HCT116 (cell line): ENCODE data around the gene RAB11A. TPM values are rescaled to one million over a fixed set of nuclear protein-coding genes. Genes with fewer than 3 reads are reported as not detected.

Experiments used
- ATAC-seq: fragments of 200-7000 bp; cut with Tn5 transposase; 2 replicates; pipeline ENCODE4 v1.9.1; 2020; ENCODE audit warnings: mild to moderate bottlenecking, moderate library complexity
- BruUV-seq: library from RNA; stranded (reverse); fragments of 400-500 nt; replicated peaks from 2 replicates; lab custom pipeline; 2021; lab: Mats Ljungman, UMichigan
- CTCF ChIA-PET: fragments of 300-600 bp; sonication (Branson Sonifier 250); formaldehyde crosslinking; loops from one replicate; lab custom pipeline; 2021; ENCODE audit warnings: antibody characterized with exemption; lab: Charles Lee
- POLR2A ChIA-PET: fragments of 300-600, 350-600 bp; sonication (Branson Sonifier 250); formaldehyde crosslinking; loops from one replicate; lab custom pipeline; 2021; ENCODE audit warnings: antibody characterized with exemption; lab: Charles Lee
- RAD21 ChIA-PET, 2 experiments: fragments of 300-600 bp; sonication (Branson Sonifier 250); formaldehyde crosslinking; loops; one replicate each; lab custom pipeline; 2023; ENCODE audit warnings: low total read pairs in 2 of 2; ENCODE audit not compliant: uncharacterized antibody in 2 of 2, unreplicated experiment in 2 of 2, low non-redundant PET in 1 of 2; lab: Charles Lee
- DNase-seq: peaks from one replicate; pipeline ENCODE4 v3.0.0-alpha.2; 2010; ENCODE audit warnings: low read depth, low spot score
- H2AFZ ChIP-seq: fragments of 200-600 bp; shearing (Covaris generic), sonication (generic); 2 replicates; pipeline ENCODE4 v1.6.1; 2017; ENCODE audit warnings: low read depth, mixed run types, mixed read lengths, antibody characterized with exemption, low read length; ENCODE audit not compliant: poor library complexity, severe bottlenecking
- H3K27ac ChIP-seq: 2 replicates; pipeline ENCODE4 v1.5.1; 2012; ENCODE audit warnings: low read depth, low read length
- H3K27me3 ChIP-seq: fragments of 200-600 bp; sonication (generic); 2 replicates; pipeline ENCODE4 v1.6.1; 2016; ENCODE audit warnings: mixed run types, low read length, mixed read lengths; ENCODE audit not compliant: insufficient read depth
- H3K36me3 ChIP-seq, 2 experiments: fragments of 200-500 bp in 1 of 2; fragments of 200-600 bp in 1 of 2; sonication (Bioruptor generic) in 1 of 2; sonication (generic) in 1 of 2; 2 replicates each; pipeline versions ENCODE4 v1.5.1 to v1.6.1; 2014 to 2016; ENCODE audit warnings: low read length in 2 of 2, inconsistent platforms in 1 of 2, mixed read lengths in 1 of 2, mixed run types in 1 of 2; ENCODE audit not compliant: insufficient read depth in 2 of 2, control insufficient read depth in 1 of 2
- H3K4me1 ChIP-seq, 2 experiments: fragments of 200-600 bp in 1 of 2; sonication (generic) in 1 of 2; 2 replicates each; pipeline versions ENCODE4 v1.5.1 to v1.6.1; 2012 to 2017; ENCODE audit warnings: low read length in 2 of 2, inconsistent platforms in 1 of 2, mild to moderate bottlenecking in 1 of 2, mixed read lengths in 1 of 2, mixed run types in 1 of 2, moderate library complexity in 1 of 2; ENCODE audit not compliant: insufficient read depth in 2 of 2, control insufficient read depth in 1 of 2
- H3K4me2 ChIP-seq: fragments of 200-600 bp; sonication (generic); 2 replicates; pipeline ENCODE4 v1.6.1; 2017; ENCODE audit warnings: mixed run types, low read length, mixed read lengths
- H3K4me3 ChIP-seq, 2 experiments: fragments of 200-600 bp in 1 of 2; sonication (generic) in 1 of 2; replicated peaks in 1 of 2; 2 replicates each; pipeline ENCODE4 v1.5.1; 2011 to 2016; ENCODE audit warnings: low read length in 2 of 2, control low read depth in 1 of 2, low read depth in 1 of 2, mild to moderate bottlenecking in 1 of 2, mixed read lengths in 1 of 2, mixed run types in 1 of 2
- H3K79me2 ChIP-seq: fragments of 200-600 bp; sonication (generic); 2 replicates; pipeline ENCODE4 v1.6.1; 2017; ENCODE audit warnings: mild to moderate bottlenecking, mixed run types, low read length, moderate library complexity, mixed read lengths; ENCODE audit not compliant: insufficient read depth
- H3K9ac ChIP-seq: fragments of 200-600 bp; sonication (generic); 2 replicates; pipeline ENCODE4 v1.6.1; 2016; ENCODE audit warnings: low read length, mixed read lengths
- H3K9me2 ChIP-seq: fragments of 200-600 bp; sonication (generic), shearing (Covaris generic); 2 replicates; pipeline ENCODE4 v1.6.1; 2017; ENCODE audit warnings: mixed run types, mild to moderate bottlenecking, moderate library complexity; ENCODE audit not compliant: insufficient read depth
- H3K9me3 ChIP-seq, 2 experiments: fragments of 200-500 bp in 1 of 2; fragments of 200-600 bp in 1 of 2; sonication (Bioruptor generic) in 1 of 2; sonication (generic) in 1 of 2; 2 replicates each; pipeline ENCODE4 v1.6.1; 2014 to 2017; ENCODE audit warnings: low read length in 2 of 2, mixed read lengths in 2 of 2, inconsistent platforms in 1 of 2, low read depth in 1 of 2, mild to moderate bottlenecking in 1 of 2, mixed run types in 1 of 2, moderate library complexity in 1 of 2; ENCODE audit not compliant: control insufficient read depth in 1 of 2, insufficient read depth in 1 of 2
- H4K20me1 ChIP-seq: fragments of 200-600 bp; sonication (generic), shearing (Covaris generic); 2 replicates; pipeline ENCODE4 v1.6.1; 2017; ENCODE audit warnings: mixed run types, mild to moderate bottlenecking, moderate library complexity; ENCODE audit not compliant: insufficient read depth
- CBX3 ChIP-seq: IDR thresholded peaks from 2 replicates; pipeline ENCODE4 v1.6.1; 2012; ENCODE audit warnings: low read depth
- EGR1 ChIP-seq: IDR thresholded peaks from 2 replicates; pipeline ENCODE4 v1.6.1; 2012; ENCODE audit warnings: low read depth
- EZH2 ChIP-seq: fragments of 200-600 bp; sonication (generic); IDR thresholded peaks from 2 replicates; pipeline ENCODE4 v1.6.1; 2017; ENCODE audit warnings: antibody characterized with exemption, mixed run types
- EZH2phosphoT487 ChIP-seq: fragments of 200-600 bp; IDR thresholded peaks from 2 replicates; pipeline ENCODE4 v1.6.1; 2018; ENCODE audit warnings: antibody characterized with exemption, borderline replicate concordance
- FOSL1 ChIP-seq: IDR thresholded peaks from 2 replicates; pipeline ENCODE4 v1.6.1; 2012; ENCODE audit warnings: low read depth
- JUND ChIP-seq: IDR thresholded peaks from 2 replicates; pipeline ENCODE4 v1.6.1; 2012
- POLR2AphosphoS5 ChIP-seq: IDR thresholded peaks from 2 replicates; pipeline ENCODE4 v1.6.1; 2011; ENCODE audit warnings: mild to moderate bottlenecking, low read depth, low read length, moderate library complexity
- SIN3A ChIP-seq: IDR thresholded peaks from 2 replicates; pipeline ENCODE4 v1.6.1; 2012; ENCODE audit warnings: low read depth
- SP1 ChIP-seq: IDR thresholded peaks from 2 replicates; pipeline ENCODE4 v1.6.1; 2012; ENCODE audit warnings: low read depth
- SRF ChIP-seq: IDR thresholded peaks from 2 replicates; pipeline ENCODE4 v1.6.1; 2012; ENCODE audit warnings: low read depth
- TCF7L2 ChIP-seq: IDR thresholded peaks from 2 replicates; pipeline ENCODE4 v1.7.0; 2011; ENCODE audit warnings: borderline replicate concordance, inconsistent platforms; ENCODE audit not compliant: insufficient read depth, insufficient read length; ENCODE audit errors: extremely low read depth
- YY1 ChIP-seq: IDR thresholded peaks from 2 replicates; pipeline ENCODE4 v1.6.1; 2011; ENCODE audit warnings: low read length, low read depth, moderate library complexity, mild to moderate bottlenecking; ENCODE audit not compliant: insufficient replicate concordance; ENCODE audit errors: extremely low read depth
- intact Hi-C: fragments of 100-400 bp; cut with micrococcal nuclease; formaldehyde crosslinking; loops from 2 replicates; pipeline ENCODE4 v1.10.0; 2022
- total RNA-seq: library from RNA; stranded (reverse); gene quantifications from one replicate; pipeline ENCODE4 v1.2.1, GENCODE V29; 2021; ENCODE audit not compliant: unreplicated experiment
- TF ChIP-seq, protein P1 (sequence below): IDR thresholded peaks from 2 replicates; pipeline ENCODE4 v1.6.1; 2012
- TF ChIP-seq, protein P2 (sequence below): IDR thresholded peaks from 2 replicates; pipeline ENCODE4 v1.6.1; 2012; ENCODE audit warnings: low read depth
- TF ChIP-seq, protein P3 (sequence below): IDR thresholded peaks from 2 replicates; pipeline ENCODE4 v1.6.1; 2012
- TF ChIP-seq, protein P4 (sequence below): IDR thresholded peaks from 2 replicates; pipeline ENCODE4 v1.6.1; 2011; ENCODE audit warnings: mild to moderate bottlenecking, low read length, moderate library complexity; ENCODE audit not compliant: insufficient replicate concordance; ENCODE audit errors: extremely low read depth
- TF ChIP-seq, protein P5 (sequence below), 3 experiments: fragments of 200-600 bp in 1 of 3; sonication (generic) in 1 of 3; IDR thresholded peaks in 2 of 3; conservative IDR thresholded peaks in 1 of 3; 2 replicates each; pipeline ENCODE4 v1.5.1; 2012 to 2017; ENCODE audit warnings: low read depth in 2 of 3, low read length in 2 of 3, antibody characterized with exemption in 1 of 3, borderline replicate concordance in 1 of 3, control low read depth in 1 of 3, mild to moderate bottlenecking in 1 of 3, mixed read lengths in 1 of 3, mixed run types in 1 of 3, moderate library complexity in 1 of 3; ENCODE audit not compliant: insufficient read depth in 1 of 3

RAB11A gene
- total RNA-seq, 1 experiment from 2014 or later, result 234 TPM

DNA sequence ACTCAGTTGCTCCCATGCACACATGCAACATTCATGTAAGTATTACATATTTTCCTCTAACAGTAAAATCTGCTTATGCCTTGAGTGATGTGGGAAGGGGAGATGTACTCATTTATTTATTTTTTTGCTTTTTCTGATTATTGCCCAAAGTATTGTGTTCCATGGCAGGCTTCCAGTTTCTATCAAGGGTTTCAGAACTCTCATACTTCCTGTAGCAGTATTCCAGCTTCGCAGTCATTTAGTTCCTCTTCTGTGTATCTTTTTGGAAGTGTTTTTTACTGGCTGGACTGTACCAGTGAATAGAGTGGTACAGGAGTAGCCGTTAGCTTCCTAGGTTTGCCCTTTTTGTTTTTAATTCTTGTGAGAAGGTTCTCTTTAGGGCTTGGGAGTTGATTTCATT is 26.9 kb downstream of the RAB11A start:
- RAD21 ChIA-PET, result no interaction called here
- Histone ChIP-seq H2AFZ (no peak overlapping the region), H3K9me2 (no peaks in the 10 kb centered on the region), H3K9ac (no peak overlapping the region), H3K27ac (no peak overlapping the region), H4K20me1 (no peaks in the 10 kb centered on the region), H3K4me1 (no peaks in the 10 kb centered on the region; a peak in 1 of 4 replicates), H3K4me2 (no peak overlapping the region), H3K79me2 (peaks cover 4% of the 10 kb centered on the region), H3K9me3 (no peaks in the 10 kb centered on the region), H3K27me3 (no peaks in the 10 kb centered on the region), H3K36me3 (peaks cover 4 to 19% of the 10 kb centered on the region in 2 experiments; a peak in 3 of 4 replicates), H3K4me3 (no peak overlapping the region)
- DNase-seq, result no peak
- intact Hi-C loops, result no loop called here
- CTCF ChIA-PET, result no interaction called here
- POLR2A ChIA-PET, result no interaction called here
- BruUV-seq, result no TSS peak
- ATAC-seq, result no peak
- no peak for TF ChIP-seq JUND
- no peak for TF ChIP-seq SIN3A
- TF ChIP-seq EZH2phosphoT487, result no peak
- TF ChIP-seq, protein P1, sequence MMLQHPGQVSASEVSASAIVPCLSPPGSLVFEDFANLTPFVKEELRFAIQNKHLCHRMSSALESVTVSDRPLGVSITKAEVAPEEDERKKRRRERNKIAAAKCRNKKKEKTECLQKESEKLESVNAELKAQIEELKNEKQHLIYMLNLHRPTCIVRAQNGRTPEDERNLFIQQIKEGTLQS, result no peak
- no peak for TF ChIP-seq TCF7L2
- no peak for TF ChIP-seq EGR1
- TF ChIP-seq CBX3, result no peak
- TF ChIP-seq, protein P2, sequence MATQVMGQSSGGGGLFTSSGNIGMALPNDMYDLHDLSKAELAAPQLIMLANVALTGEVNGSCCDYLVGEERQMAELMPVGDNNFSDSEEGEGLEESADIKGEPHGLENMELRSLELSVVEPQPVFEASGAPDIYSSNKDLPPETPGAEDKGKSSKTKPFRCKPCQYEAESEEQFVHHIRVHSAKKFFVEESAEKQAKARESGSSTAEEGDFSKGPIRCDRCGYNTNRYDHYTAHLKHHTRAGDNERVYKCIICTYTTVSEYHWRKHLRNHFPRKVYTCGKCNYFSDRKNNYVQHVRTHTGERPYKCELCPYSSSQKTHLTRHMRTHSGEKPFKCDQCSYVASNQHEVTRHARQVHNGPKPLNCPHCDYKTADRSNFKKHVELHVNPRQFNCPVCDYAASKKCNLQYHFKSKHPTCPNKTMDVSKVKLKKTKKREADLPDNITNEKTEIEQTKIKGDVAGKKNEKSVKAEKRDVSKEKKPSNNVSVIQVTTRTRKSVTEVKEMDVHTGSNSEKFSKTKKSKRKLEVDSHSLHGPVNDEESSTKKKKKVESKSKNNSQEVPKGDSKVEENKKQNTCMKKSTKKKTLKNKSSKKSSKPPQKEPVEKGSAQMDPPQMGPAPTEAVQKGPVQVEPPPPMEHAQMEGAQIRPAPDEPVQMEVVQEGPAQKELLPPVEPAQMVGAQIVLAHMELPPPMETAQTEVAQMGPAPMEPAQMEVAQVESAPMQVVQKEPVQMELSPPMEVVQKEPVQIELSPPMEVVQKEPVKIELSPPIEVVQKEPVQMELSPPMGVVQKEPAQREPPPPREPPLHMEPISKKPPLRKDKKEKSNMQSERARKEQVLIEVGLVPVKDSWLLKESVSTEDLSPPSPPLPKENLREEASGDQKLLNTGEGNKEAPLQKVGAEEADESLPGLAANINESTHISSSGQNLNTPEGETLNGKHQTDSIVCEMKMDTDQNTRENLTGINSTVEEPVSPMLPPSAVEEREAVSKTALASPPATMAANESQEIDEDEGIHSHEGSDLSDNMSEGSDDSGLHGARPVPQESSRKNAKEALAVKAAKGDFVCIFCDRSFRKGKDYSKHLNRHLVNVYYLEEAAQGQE, result no peak
- TF ChIP-seq SP1, result no peak
- TF ChIP-seq, protein P3, sequence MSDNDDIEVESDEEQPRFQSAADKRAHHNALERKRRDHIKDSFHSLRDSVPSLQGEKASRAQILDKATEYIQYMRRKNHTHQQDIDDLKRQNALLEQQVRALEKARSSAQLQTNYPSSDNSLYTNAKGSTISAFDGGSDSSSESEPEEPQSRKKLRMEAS, result no peak
- no peak for TF ChIP-seq FOSL1
- no peak for TF ChIP-seq YY1
- no peak for TF ChIP-seq POLR2AphosphoS5
- TF ChIP-seq, protein P4, sequence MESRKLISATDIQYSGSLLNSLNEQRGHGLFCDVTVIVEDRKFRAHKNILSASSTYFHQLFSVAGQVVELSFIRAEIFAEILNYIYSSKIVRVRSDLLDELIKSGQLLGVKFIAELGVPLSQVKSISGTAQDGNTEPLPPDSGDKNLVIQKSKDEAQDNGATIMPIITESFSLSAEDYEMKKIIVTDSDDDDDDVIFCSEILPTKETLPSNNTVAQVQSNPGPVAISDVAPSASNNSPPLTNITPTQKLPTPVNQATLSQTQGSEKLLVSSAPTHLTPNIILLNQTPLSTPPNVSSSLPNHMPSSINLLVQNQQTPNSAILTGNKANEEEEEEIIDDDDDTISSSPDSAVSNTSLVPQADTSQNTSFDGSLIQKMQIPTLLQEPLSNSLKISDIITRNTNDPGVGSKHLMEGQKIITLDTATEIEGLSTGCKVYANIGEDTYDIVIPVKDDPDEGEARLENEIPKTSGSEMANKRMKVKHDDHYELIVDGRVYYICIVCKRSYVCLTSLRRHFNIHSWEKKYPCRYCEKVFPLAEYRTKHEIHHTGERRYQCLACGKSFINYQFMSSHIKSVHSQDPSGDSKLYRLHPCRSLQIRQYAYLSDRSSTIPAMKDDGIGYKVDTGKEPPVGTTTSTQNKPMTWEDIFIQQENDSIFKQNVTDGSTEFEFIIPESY, result no peak
- TF ChIP-seq, protein P5, sequence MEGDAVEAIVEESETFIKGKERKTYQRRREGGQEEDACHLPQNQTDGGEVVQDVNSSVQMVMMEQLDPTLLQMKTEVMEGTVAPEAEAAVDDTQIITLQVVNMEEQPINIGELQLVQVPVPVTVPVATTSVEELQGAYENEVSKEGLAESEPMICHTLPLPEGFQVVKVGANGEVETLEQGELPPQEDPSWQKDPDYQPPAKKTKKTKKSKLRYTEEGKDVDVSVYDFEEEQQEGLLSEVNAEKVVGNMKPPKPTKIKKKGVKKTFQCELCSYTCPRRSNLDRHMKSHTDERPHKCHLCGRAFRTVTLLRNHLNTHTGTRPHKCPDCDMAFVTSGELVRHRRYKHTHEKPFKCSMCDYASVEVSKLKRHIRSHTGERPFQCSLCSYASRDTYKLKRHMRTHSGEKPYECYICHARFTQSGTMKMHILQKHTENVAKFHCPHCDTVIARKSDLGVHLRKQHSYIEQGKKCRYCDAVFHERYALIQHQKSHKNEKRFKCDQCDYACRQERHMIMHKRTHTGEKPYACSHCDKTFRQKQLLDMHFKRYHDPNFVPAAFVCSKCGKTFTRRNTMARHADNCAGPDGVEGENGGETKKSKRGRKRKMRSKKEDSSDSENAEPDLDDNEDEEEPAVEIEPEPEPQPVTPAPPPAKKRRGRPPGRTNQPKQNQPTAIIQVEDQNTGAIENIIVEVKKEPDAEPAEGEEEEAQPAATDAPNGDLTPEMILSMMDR (IDR thresholded peaks at IDR 0.05 in 2 of 3, conservative IDR thresholded peaks at IDR 0.05 in 1 of 3; ENCODE audit: borderline replicate concordance in 1 of 3, insufficient read depth in 1 of 3, low read depth in 2 of 3, low read length in 2 of 3), result no peak
- no peak for TF ChIP-seq SRF
- no peak for TF ChIP-seq EZH2
